HG03045 (cell line): ENCODE measurements around the gene MAST4.

Source experiments
- ATAC-seq: cut with Tn5 transposase; IDR thresholded peaks from one replicate; pipeline ENCODE4 v1.9.1; 2021; ENCODE audit warnings: mild to moderate bottlenecking, moderate library complexity; ENCODE audit not compliant: unreplicated experiment

MAST4 gene

GRCh38 chr5:67216564-67216963 is 620.4 kb downstream of the MAST4 start:
- no peak for ATAC-seq
